ENCODE measurements around the gene DTYMK. TPM values are rescaled to one million over a fixed set of nuclear protein-coding genes. Genes with fewer than 3 reads are reported as not detected.
"Not testable (repeated sequence)": the region's sequence is repeated elsewhere in the genome, so short reads cannot be mapped to it uniquely, and the experiment has no call there.

Gene DTYMK
- total and polyA plus RNA-seq, 12 donors, result 10.4 to 40.4 (median 20.6) TPM

- peaks cover 0 to 11% of the 10 kb centered on the region in 2 donors for H3K4me1 ChIP-seq (replicated peaks in 1 of 2)
- intact Hi-C loops (cut with DNase I), result loop anchor here in 1 of 2 donors (10.0 kb wide), 1 partner anchor 141 kb away; no protein-coding TSS in a partner anchor
- H3K4me3 ChIP-seq, result peak overlapping the region in 1 of 4 donors; percentile 72
- TF ChIP-seq CTCF (IDR thresholded peaks at IDR 0.05) (no peak), POLR2A (IDR thresholded peaks at IDR 0.05) (no peak)
- peak overlapping the region in 2 of 5 donors; percentile 62 to 94 for H3K27ac ChIP-seq
- WGBS, 4 donors, result 0 to 2% (median 1%) methylated on average over 1 to 25 of the region's 25 CpGs
- H3K9me3 ChIP-seq (replicated peaks in 1 of 3), result no peaks in the 10 kb centered on the region
- no peaks in the 10 kb centered on the region for H3K27me3 ChIP-seq
- no peaks in the 10 kb centered on the region for H3K36me3 ChIP-seq (replicated peaks in 1 of 2)
- DNase-seq, result no peak
Measured at GRCh38 chr2:241734208-241734466, 47.5 kb upstream of the DTYMK start.

- peak overlapping the region in 1 of 4 donors; percentile 72 for H3K4me3 ChIP-seq
- no peaks in the 10 kb centered on the region for H3K36me3 ChIP-seq (replicated peaks in 1 of 2)
- no peaks in the 10 kb centered on the region for H3K9me3 ChIP-seq (replicated peaks in 1 of 3)
- intact Hi-C loops (cut with DNase I), result loop anchor here in 1 of 2 donors (10.0 kb wide), 1 partner anchor 141 kb away; no protein-coding TSS in a partner anchor
- H3K27ac ChIP-seq, result peak overlapping the region in 2 of 5 donors; percentile 62 to 94
- peak in 2 of 7 donors; percentile 30 to 57 for DNase-seq
- H3K4me1 ChIP-seq (replicated peaks in 1 of 2), result peaks cover 0 to 11% of the 10 kb centered on the region in 2 donors
- 78 to 84% (median 80%) methylated on average over 15 to 23 of the region's 23 CpGs for WGBS, 4 donors
- H3K27me3 ChIP-seq, result no peaks in the 10 kb centered on the region
- TF ChIP-seq POLR2A (IDR thresholded peaks at IDR 0.05), result no peak
- TF ChIP-seq CTCF (IDR thresholded peaks at IDR 0.05), result no peak
Measured at GRCh38 chr2:241733391-241734207, 47.0 kb upstream of the DTYMK start.

- H3K27me3 ChIP-seq; H3K9me3 ChIP-seq (replicated peaks in 1 of 3); H3K27ac ChIP-seq; H3K36me3 ChIP-seq (replicated peaks in 1 of 2); H3K4me3 ChIP-seq: not testable (repeated sequence)
- H3K4me1 ChIP-seq (replicated peaks in 1 of 2), result peaks cover 0 to 11% of the 10 kb centered on the region in 2 donors
- 34 to 45% (median 42%) methylated on average over 19 to 25 of the region's 26 CpGs for WGBS, 4 donors
- intact Hi-C loops (cut with DNase I), result loop anchor here in 1 of 2 donors (10.0 kb wide), 1 partner anchor 142 kb away; no protein-coding TSS in a partner anchor
- TF ChIP-seq CTCF (IDR thresholded peaks at IDR 0.05), result peak in 5 of 6 experiments; percentile 34 to 64 (median 57)
- peak; percentile 39 to 87 (median 76) for DNase-seq
Measured at GRCh38 chr2:241732513-241733186, 46.0 kb upstream of the DTYMK start.

- Histone ChIP-seq H3K4me1 (replicated peaks in 1 of 2) (peaks cover 0 to 9% of the 10 kb centered on the region in 2 donors), H3K4me3 (no peak overlapping the region), H3K27me3 (no peaks in the 10 kb centered on the region), H3K36me3 (replicated peaks in 1 of 2) (no peaks in the 10 kb centered on the region), H3K9me3 (replicated peaks in 1 of 3) (no peaks in the 10 kb centered on the region), H3K27ac (no peak overlapping the region)
- DNase-seq, result no peak
- 78 to 88% (median 80%) methylated on average over 12 of the region's 12 CpGs for WGBS, 4 donors
- TF ChIP-seq POLR2A (IDR thresholded peaks at IDR 0.05) (no peak), CTCF (IDR thresholded peaks at IDR 0.05) (no peak)
- intact Hi-C loops (cut with DNase I), result loop anchor here in 1 of 2 donors (10.0 kb wide), 1 partner anchor 144 kb away; no protein-coding TSS in a partner anchor
Measured at GRCh38 chr2:241730671-241731293, 44.2 kb upstream of the DTYMK start.
